ENCODE results near the gene MAML3. TPM values are rescaled to one million over a fixed set of nuclear protein-coding genes. Genes with fewer than 3 reads are reported as not detected.
A peak's percentile ranks its signal among the peaks of the same experiment; 100 is the strongest.

Gene MAML3
- total RNA-seq, 1 donor from 2014 or later, result 21.8 TPM

- H3K27me3 Mint-ChIP-seq, result no peaks in the 10 kb centered on the region
- peaks cover 33% of the 10 kb centered on the region for H3K4me1 Mint-ChIP-seq (ENCODE audit: unreplicated experiment)
- TF ChIP-seq CTCF (conservative IDR thresholded peaks at IDR 0.05), result no peak
- H3K9me3 Mint-ChIP-seq, result peaks cover 7% of the 10 kb centered on the region
- H3K27ac Mint-ChIP-seq, result no peak overlapping the region
- H3K36me3 Mint-ChIP-seq, result peaks cover 15% of the 10 kb centered on the region
- no peak for DNase-seq (ENCODE audit: extremely low spot score, unreplicated experiment)
- peak overlapping the region; percentile 14 for H3K4me3 Mint-ChIP-seq
These were observed 18.4 kb downstream of the MAML3 start for GRCh38 chr4:140135529-140136088.

- H3K27me3 Mint-ChIP-seq, result no peaks in the 10 kb centered on the region
- H3K4me3 Mint-ChIP-seq, result no peak overlapping the region
- peaks cover 33% of the 10 kb centered on the region for H3K4me1 Mint-ChIP-seq (ENCODE audit: unreplicated experiment)
- peaks cover 15% of the 10 kb centered on the region for H3K36me3 Mint-ChIP-seq
- no peak for DNase-seq (ENCODE audit: extremely low spot score, unreplicated experiment)
- H3K27ac Mint-ChIP-seq, result no peak overlapping the region
- H3K9me3 Mint-ChIP-seq, result peaks cover 7% of the 10 kb centered on the region
- TF ChIP-seq CTCF (conservative IDR thresholded peaks at IDR 0.05), result no peak
These were observed 19.1 kb downstream of the MAML3 start for GRCh38 chr4:140134746-140135425.

GRCh38 chr4:140133576-140133975 is 20.4 kb downstream of the MAML3 start:
- no peak for TF ChIP-seq CTCF (conservative IDR thresholded peaks at IDR 0.05)
- no peak overlapping the region for H3K27ac Mint-ChIP-seq
- peaks cover 33% of the 10 kb centered on the region for H3K4me1 Mint-ChIP-seq (ENCODE audit: unreplicated experiment)
- peaks cover 15% of the 10 kb centered on the region for H3K36me3 Mint-ChIP-seq
- H3K27me3 Mint-ChIP-seq, result no peaks in the 10 kb centered on the region
- no peak for DNase-seq (ENCODE audit: extremely low spot score, unreplicated experiment)
- no peak overlapping the region for H3K4me3 Mint-ChIP-seq
- H3K9me3 Mint-ChIP-seq, result peaks cover 7% of the 10 kb centered on the region

GRCh38 chr4:140131675-140132229 is 22.2 kb downstream of the MAML3 start:
- Mint-ChIP-seq H3K36me3 (peaks cover 8% of the 10 kb centered on the region), H3K4me3 (no peak overlapping the region), H3K27me3 (no peaks in the 10 kb centered on the region), H3K9me3 (peaks cover 3% of the 10 kb centered on the region), H3K4me1 (ENCODE audit: unreplicated experiment) (peaks cover 21% of the 10 kb centered on the region), H3K27ac (no peak overlapping the region)
- DNase-seq (ENCODE audit: extremely low spot score, unreplicated experiment), result no peak
- no peak for TF ChIP-seq CTCF (conservative IDR thresholded peaks at IDR 0.05)

- no peak overlapping the region for H3K27ac Mint-ChIP-seq
- H3K4me3 Mint-ChIP-seq, result no peak overlapping the region
- peaks cover 16% of the 10 kb centered on the region for H3K4me1 Mint-ChIP-seq (ENCODE audit: unreplicated experiment)
- DNase-seq (ENCODE audit: extremely low spot score, unreplicated experiment), result no peak
- peaks cover 14% of the 10 kb centered on the region for H3K36me3 Mint-ChIP-seq
- H3K27me3 Mint-ChIP-seq, result no peaks in the 10 kb centered on the region
- TF ChIP-seq CTCF (conservative IDR thresholded peaks at IDR 0.05), result no peak
- H3K9me3 Mint-ChIP-seq, result peaks cover 10% of the 10 kb centered on the region
These were observed 23.3 kb downstream of the MAML3 start for GRCh38 chr4:140130677-140131076.
